Lung (tissue), 12 donors: ENCODE data around the gene JMJD8. TPM values are rescaled to one million over a fixed set of nuclear protein-coding genes. Genes with fewer than 3 reads are reported as not detected.

Source experiments
- ATAC-seq: fragments of 200-7000 bp; cut with Tn5 transposase; one replicate; pipeline ENCODE4 v1.9.1; 2020; ENCODE audit warnings: moderate number of reproducible peaks; ENCODE audit not compliant: insufficient read depth, low FRiP score
- DNase-seq, 3 donors: peaks; one replicate each; pipeline ENCODE4 v3.0.0-alpha.2; 2013 to 2017
- H3K27ac ChIP-seq, 2 donors: one replicate each; pipeline ENCODE4 v1.5.1; 2013; ENCODE audit warnings: mild to moderate bottlenecking in 2 of 2, moderate library complexity in 2 of 2, control low read depth in 1 of 2, inconsistent platforms in 1 of 2, low read depth in 1 of 2, low read length in 1 of 2
- H3K27me3 ChIP-seq, 3 donors: one replicate each; pipeline ENCODE4 v1.5.1; 2013; ENCODE audit warnings: low read length in 2 of 3; ENCODE audit not compliant: control insufficient read depth in 3 of 3, insufficient read depth in 3 of 3
- H3K36me3 ChIP-seq, 4 donors: one replicate each; pipeline ENCODE4 v1.5.1; 2013; ENCODE audit warnings: low read length in 4 of 4, mild to moderate bottlenecking in 1 of 4, moderate library complexity in 1 of 4; ENCODE audit not compliant: control insufficient read depth in 4 of 4, insufficient read depth in 4 of 4
- H3K4me1 ChIP-seq, 5 donors: one replicate each; pipeline ENCODE4 v1.5.1; 2013; ENCODE audit warnings: low read length in 5 of 5, mild to moderate bottlenecking in 2 of 5, moderate library complexity in 1 of 5; ENCODE audit not compliant: control insufficient read depth in 5 of 5, insufficient read depth in 5 of 5
- H3K4me3 ChIP-seq: one replicate; pipeline ENCODE4 v1.5.1; 2013; ENCODE audit warnings: mild to moderate bottlenecking, control low read depth, moderate library complexity
- H3K9ac ChIP-seq, 2 donors: one replicate each; pipeline ENCODE4 v1.5.1; 2013; ENCODE audit warnings: low read length in 2 of 2, control low read depth in 1 of 2; ENCODE audit not compliant: insufficient read depth in 1 of 2
- H3K9me3 ChIP-seq, 4 donors: one replicate each; pipeline ENCODE4 v1.5.1; 2013; ENCODE audit warnings: low read length in 3 of 4, mild to moderate bottlenecking in 1 of 4, moderate library complexity in 1 of 4; ENCODE audit not compliant: control insufficient read depth in 4 of 4, insufficient read depth in 3 of 4
- WGBS, 2 donors: extraction: QIAGEN DNeasy Blood & Tissue Kit; methylation state at CpG; one replicate each; pipeline ENCODE4 v1.1.7; 2013; 5-methylcytosine and 5-hydroxymethylcytosine counted together
- polyA plus RNA-seq, 2 donors: library from polyadenylated mRNA; stranded (reverse); fragments of 200-250 nt; gene quantifications; one replicate each; pipeline ENCODE4 v1.2.1, GENCODE V29; 2013
- total RNA-seq, 2 donors: library from RNA; depleted of rRNA in 1 of 2; stranded (reverse); fragments of >200 nt in 1 of 2; gene quantifications; one replicate each; pipeline ENCODE4 v1.2.1, GENCODE V29; 2014 to 2021
- TF ChIP-seq, protein P1 (sequence below): IDR thresholded peaks from 2 replicates; pipeline ENCODE4 v1.5.1; 2012; ENCODE audit warnings: mild to moderate bottlenecking; ENCODE audit errors: control extremely low read depth, extremely low read depth
- donor health status: control.
- donor health status: control.
- donor health status: Bipolar disorder and iron deficiency.
- donor health status: healthy.
- donor health status: DM: yes; HTN: yes; CAD: no.

Gene JMJD8
- total and polyA plus RNA-seq, 4 donors = 32.5 to 90.3 (median 57.9) TPM

DNA sequence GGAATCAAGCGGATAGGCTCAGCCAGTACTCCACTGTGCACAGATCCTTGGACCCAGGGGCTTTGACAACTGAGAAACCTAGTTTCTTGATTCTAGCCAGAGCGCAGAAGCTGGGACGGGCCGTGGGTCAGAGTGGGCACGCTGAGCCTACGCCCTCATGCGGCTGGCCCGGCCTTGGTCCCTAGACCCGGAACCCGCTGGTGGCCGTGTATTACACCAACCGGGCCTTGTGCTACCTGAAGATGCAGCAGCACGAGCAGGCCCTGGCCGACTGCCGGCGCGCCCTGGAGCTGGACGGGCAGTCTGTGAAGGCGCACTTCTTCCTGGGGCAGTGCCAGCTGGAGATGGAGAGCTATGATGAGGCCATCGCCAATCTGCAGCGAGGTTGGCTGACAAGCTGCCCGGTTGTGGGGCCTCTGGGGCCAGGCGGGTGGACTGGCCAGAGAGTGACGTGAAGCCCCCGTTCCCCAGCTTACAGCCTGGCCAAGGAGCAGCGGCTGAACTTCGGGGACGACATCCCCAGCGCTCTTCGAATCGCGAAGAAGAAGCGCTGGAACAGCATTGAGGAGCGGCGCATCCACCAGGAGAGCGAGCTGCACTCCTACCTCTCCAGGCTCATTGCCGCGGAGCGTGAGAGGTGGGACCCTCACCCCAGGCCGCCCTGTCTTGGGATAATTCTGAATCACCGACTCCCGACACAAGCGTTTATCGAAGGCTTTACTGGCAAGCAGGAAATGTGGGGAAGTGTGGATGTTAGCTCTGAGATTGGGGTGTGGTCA is 3.0 kb downstream of the JMJD8 start:
- ATAC-seq (no peak), DNase-seq (no peak)
- Histone ChIP-seq H3K9me3 (no peaks in the 10 kb centered on the region), H3K4me1 (peaks cover 4 to 35% (median 25%) of the 10 kb centered on the region in 5 donors), H3K4me3 (peak overlapping the region; percentile 84), H3K9ac (no peak overlapping the region), H3K36me3 (peaks cover 3 to 21% (median 16%) of the 10 kb centered on the region in 4 donors), H3K27me3 (no peaks in the 10 kb centered on the region), H3K27ac (peak overlapping the region; percentile 83 to 94)
- TF ChIP-seq, protein P1, sequence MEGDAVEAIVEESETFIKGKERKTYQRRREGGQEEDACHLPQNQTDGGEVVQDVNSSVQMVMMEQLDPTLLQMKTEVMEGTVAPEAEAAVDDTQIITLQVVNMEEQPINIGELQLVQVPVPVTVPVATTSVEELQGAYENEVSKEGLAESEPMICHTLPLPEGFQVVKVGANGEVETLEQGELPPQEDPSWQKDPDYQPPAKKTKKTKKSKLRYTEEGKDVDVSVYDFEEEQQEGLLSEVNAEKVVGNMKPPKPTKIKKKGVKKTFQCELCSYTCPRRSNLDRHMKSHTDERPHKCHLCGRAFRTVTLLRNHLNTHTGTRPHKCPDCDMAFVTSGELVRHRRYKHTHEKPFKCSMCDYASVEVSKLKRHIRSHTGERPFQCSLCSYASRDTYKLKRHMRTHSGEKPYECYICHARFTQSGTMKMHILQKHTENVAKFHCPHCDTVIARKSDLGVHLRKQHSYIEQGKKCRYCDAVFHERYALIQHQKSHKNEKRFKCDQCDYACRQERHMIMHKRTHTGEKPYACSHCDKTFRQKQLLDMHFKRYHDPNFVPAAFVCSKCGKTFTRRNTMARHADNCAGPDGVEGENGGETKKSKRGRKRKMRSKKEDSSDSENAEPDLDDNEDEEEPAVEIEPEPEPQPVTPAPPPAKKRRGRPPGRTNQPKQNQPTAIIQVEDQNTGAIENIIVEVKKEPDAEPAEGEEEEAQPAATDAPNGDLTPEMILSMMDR = no peak
- WGBS, 2 donors = 45 to 51% methylated on average over 44 of the region's 44 CpGs

DNA sequence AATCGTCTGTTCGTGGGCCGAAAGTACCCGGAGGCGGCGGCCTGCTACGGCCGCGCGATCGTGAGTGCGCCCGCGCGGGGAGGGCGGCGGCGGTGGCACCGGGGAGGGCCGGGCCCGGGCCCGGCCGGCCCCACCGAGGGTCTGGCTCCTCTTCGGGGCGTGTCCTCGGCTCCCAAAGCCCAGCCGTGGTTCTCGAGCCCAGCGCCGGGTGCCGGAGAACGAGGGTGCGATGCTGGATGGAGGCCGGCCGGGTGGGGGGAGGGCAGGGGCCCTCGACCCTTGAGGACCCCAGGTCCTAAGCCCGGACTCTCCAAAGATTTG is 3.5 kb downstream of the JMJD8 start:
- Histone ChIP-seq H3K9ac (no peak overlapping the region), H3K27ac (peak overlapping the region; percentile 83 to 94), H3K4me3 (peak overlapping the region; percentile 84), H3K9me3 (no peaks in the 10 kb centered on the region), H3K36me3 (peaks cover 3 to 19% (median 15%) of the 10 kb centered on the region in 4 donors), H3K4me1 (peaks cover 4 to 37% (median 25%) of the 10 kb centered on the region in 5 donors), H3K27me3 (no peaks in the 10 kb centered on the region)
- ATAC-seq = no peak
- TF ChIP-seq, protein P1 = no peak
- no peak for DNase-seq
- WGBS, 2 donors = 0% methylated on average over 20 to 38 of the region's 38 CpGs

DNA sequence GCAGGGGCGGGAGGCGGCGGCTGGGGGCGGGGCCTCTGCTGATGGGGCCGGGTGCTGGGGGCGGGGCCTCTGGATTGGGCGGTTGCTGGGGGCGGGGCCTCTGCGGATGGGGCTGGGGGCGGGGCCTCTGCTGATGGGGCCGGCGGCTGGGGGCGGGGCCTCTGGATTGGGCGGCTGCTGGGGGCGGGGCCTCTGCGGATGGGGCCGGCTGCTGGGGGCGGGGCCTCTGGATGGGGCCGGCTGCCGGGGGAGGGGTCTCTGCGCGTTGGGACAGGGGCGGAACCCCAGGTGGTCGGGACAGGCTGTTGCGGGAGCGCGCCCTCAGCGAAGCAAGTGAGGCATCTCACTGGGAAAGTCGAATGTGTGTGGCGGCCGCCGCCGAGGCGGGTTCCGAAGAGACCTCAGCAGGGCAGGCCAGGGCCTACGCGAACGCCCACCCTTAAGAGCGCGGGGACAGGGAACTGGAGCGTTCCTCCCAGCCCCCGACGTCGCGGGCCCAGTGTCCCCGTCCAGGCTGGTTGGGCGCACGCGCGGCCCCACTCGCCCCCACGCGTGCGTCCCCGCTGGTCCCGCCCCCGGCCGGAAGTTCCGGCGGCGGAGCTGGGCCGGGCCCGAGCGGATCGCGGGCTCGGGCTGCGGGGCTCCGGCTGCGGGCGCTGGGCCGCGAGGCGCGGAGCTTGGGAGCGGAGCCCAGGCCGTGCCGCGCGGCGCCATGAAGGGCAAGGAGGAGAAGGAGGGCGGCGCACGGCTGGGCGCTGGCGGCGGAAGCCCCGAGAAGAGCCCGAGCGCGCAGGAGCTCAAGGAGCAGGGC is 4.1 kb downstream of the JMJD8 start, which contains the start of gene STUB1:
Gene STUB1 (plus strand): TSS at position 597 of the 811 bp plus-strand sequence. CDS start 116 bp downstream, at position 713.
- H3K9ac ChIP-seq = no peak within 1 kb of the TSS
- H3K27ac ChIP-seq = peak within 1 kb of the TSS; percentile 92 to 94
- WGBS, 2 donors = 1 to 2% methylated on average over 72 to 91 of the region's 91 CpGs
- TF ChIP-seq, protein P1 = no peak
- H3K4me1 ChIP-seq = peaks cover 4 to 37% (median 25%) of the 10 kb centered on the region in 5 donors
- H3K27me3 ChIP-seq = no peaks in the 10 kb centered on the region
- H3K9me3 ChIP-seq = no peaks in the 10 kb centered on the region
- peak within 1 kb of the TSS; percentile 84 for H3K4me3 ChIP-seq
- ATAC-seq (peak; percentile 76), DNase-seq (peak; percentile 85 to 93 (median 89))
- peaks cover 3 to 17% (median 15%) of the 10 kb centered on the region in 4 donors for H3K36me3 ChIP-seq
